Thymus (tissue), 11 donors: ENCODE results near the gene LRP1. TPM values are rescaled to one million over a fixed set of nuclear protein-coding genes. Genes with fewer than 3 reads are reported as not detected.

Experiments used
- DNase-seq, 9 donors: peaks; one replicate each; pipeline ENCODE4 v3.0.0-alpha.2; 2013; ENCODE audit warnings: low spot score in 9 of 9, low read depth in 6 of 9, missing footprints in 1 of 9
- H3K27ac ChIP-seq, 2 donors: one replicate each; pipeline ENCODE4 v1.5.1; 2013; ENCODE audit warnings: control low read depth in 1 of 2, low read depth in 1 of 2, low read length in 1 of 2, mild to moderate bottlenecking in 1 of 2, moderate library complexity in 1 of 2
- H3K27me3 ChIP-seq, 2 donors: one replicate each; pipeline ENCODE4 v1.5.1; 2013; ENCODE audit warnings: low read length in 1 of 2; ENCODE audit not compliant: control insufficient read depth in 2 of 2, insufficient read depth in 1 of 2
- H3K36me3 ChIP-seq, 2 donors: one replicate each; pipeline ENCODE4 v1.5.1; 2013; ENCODE audit warnings: low read length in 1 of 2, mild to moderate bottlenecking in 1 of 2, moderate library complexity in 1 of 2; ENCODE audit not compliant: control insufficient read depth in 2 of 2, insufficient read depth in 2 of 2
- H3K4me1 ChIP-seq, 2 donors: one replicate each; pipeline ENCODE4 v1.5.1; 2013; ENCODE audit warnings: low read length in 2 of 2; ENCODE audit not compliant: control insufficient read depth in 2 of 2, insufficient read depth in 2 of 2
- H3K4me3 ChIP-seq, 2 donors: one replicate each; pipeline ENCODE4 v1.5.1; 2013; ENCODE audit warnings: low read length in 2 of 2, control low read depth in 1 of 2, mild to moderate bottlenecking in 1 of 2
- H3K9me3 ChIP-seq, 2 donors: one replicate each; pipeline ENCODE4 v1.5.1; 2013; ENCODE audit warnings: low read length in 1 of 2, mild to moderate bottlenecking in 1 of 2; ENCODE audit not compliant: control insufficient read depth in 2 of 2, insufficient read depth in 1 of 2
- WGBS: extraction: QIAGEN DNeasy Blood & Tissue Kit; methylation state at CpG from one replicate; pipeline ENCODE4 v1.1.7; 2013; 5-methylcytosine and 5-hydroxymethylcytosine counted together
- polyA plus RNA-seq: library from polyadenylated mRNA; stranded (reverse); fragments of 200-250 nt; gene quantifications from one replicate; pipeline ENCODE4 v1.2.3, GENCODE V29; 2013
- total RNA-seq: library from RNA; stranded (reverse); fragments of 120-200 nt; gene quantifications from one replicate; pipeline ENCODE4 v1.2.4, GENCODE V29; 2013
- donor health status: healthy.

The LRP1 gene
- total and polyA plus RNA-seq, 2 donors, result 4.5 to 22.6 TPM

DNA sequence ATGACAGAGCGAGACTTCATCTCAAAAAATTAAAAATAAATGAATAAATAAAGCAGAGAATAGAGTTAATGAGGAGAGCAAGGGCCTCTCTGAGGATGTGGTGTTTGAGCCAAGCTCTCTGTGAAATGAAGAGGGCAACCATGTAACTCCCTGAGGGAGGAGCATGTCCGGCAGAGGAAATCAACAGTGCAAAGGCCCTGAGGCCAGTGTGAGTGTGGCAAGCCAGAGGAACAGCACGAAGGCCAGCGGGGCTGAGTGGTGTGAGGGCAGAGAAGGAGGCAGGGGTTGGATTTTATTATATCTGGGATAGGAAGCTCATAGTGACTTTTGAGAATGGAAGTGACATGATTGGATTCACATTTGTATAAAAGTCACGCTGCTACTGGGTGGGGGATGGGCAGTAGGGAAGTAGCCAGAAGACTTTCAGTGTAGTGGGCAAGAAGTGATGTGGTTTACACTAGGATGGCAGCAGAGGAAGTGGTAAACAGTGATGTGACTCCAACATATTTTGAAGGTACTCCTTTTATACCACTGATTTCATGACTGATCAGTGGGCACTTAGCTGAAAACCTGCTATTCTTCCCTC is 29.4 kb downstream of the LRP1 start:
- no peak overlapping the region for H3K4me3 ChIP-seq
- H3K36me3 ChIP-seq, result no peaks in the 10 kb centered on the region
- H3K27ac ChIP-seq, result no peak overlapping the region
- peaks cover 0 to 12% of the 10 kb centered on the region in 2 donors for H3K4me1 ChIP-seq
- H3K9me3 ChIP-seq, result no peaks in the 10 kb centered on the region
- no peak for DNase-seq
- H3K27me3 ChIP-seq, result peaks cover 0 to 8% of the 10 kb centered on the region in 2 donors
- 81% methylated on average over 5 of the region's 5 CpGs for WGBS

DNA sequence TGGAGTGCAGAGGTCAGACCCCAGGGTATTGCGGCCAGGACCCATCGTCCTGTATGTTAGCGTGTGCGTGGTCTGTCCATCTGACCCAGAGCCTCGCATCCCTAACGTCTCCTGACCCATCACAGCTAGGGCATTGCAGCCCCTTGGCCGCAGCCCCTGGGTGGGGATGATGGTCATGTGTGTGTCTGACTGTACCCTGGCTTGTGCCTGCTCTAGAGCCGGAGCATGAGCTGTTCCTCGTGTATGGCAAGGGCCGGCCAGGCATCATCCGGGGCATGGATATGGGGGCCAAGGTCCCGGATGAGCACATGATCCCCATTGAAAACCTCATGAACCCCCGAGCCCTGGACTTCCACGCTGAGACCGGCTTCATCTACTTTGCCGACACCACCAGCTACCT is 29.9 kb downstream of the LRP1 start:
- Histone ChIP-seq H3K27me3 (peaks cover 0 to 8% of the 10 kb centered on the region in 2 donors), H3K27ac (no peak overlapping the region), H3K4me3 (no peak overlapping the region), H3K36me3 (no peaks in the 10 kb centered on the region), H3K9me3 (no peaks in the 10 kb centered on the region), H3K4me1 (peaks cover 0 to 12% of the 10 kb centered on the region in 2 donors)
- 95% methylated on average over 16 of the region's 16 CpGs for WGBS
- DNase-seq, result no peak

DNA sequence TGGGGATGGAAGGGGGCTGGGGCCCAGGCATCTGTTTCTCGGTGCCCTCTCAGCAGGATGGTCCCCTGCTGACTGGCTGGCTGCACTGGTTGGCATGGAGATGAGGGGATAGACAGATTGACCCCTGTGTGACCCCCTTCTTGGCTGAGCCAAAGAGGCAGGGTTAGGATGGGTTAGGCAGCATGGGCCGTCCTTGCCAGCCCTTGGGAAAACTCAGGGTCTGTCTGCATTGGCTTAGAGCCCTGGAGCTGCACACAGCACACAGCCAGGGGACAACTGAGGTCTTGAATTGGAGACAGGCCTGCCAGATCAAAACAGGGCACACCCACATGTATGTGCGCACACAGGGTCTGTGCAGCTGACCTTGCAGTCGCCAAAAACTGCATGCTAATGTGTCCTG is 30.4 kb downstream of the LRP1 start:
- no peak overlapping the region for H3K27ac ChIP-seq
- 94% methylated on average over 4 of the region's 4 CpGs for WGBS

DNA sequence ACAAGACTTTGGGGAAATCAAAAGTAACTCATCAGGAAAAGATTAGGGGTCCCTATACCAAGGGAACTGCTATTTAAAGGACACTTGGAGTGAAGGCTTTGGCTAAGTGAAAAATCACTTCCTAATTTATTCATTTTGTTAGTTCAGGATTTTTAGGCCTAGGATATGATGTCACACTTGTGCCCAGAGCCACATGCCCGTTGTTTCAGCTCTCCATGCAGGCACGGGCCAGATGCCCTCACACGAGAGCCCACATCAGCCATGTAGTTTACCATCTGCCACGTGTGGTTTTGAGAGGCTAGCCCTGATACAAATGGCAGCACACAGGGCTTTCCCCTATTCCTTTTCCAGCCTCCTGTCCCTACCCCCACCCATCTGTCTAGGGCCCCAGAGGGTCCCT is 31.0 kb downstream of the LRP1 start:
- no peak for DNase-seq
- 80% methylated on average over 4 of the region's 4 CpGs for WGBS
- no peak overlapping the region for H3K4me3 ChIP-seq
- H3K9me3 ChIP-seq, result no peaks in the 10 kb centered on the region
- peaks cover 0 to 12% of the 10 kb centered on the region in 2 donors for H3K4me1 ChIP-seq
- H3K36me3 ChIP-seq, result no peaks in the 10 kb centered on the region
- no peak overlapping the region for H3K27ac ChIP-seq
- H3K27me3 ChIP-seq, result peaks cover 0 to 8% of the 10 kb centered on the region in 2 donors

More for the DNA sequence above, 30.4 kb downstream of the LRP1 start:
- no peak overlapping the region for H3K4me3 ChIP-seq
- H3K27me3 ChIP-seq, result peaks cover 0 to 8% of the 10 kb centered on the region in 2 donors
- DNase-seq, result no peak
- H3K9me3 ChIP-seq, result no peaks in the 10 kb centered on the region
- H3K4me1 ChIP-seq, result peaks cover 0 to 12% of the 10 kb centered on the region in 2 donors
- no peaks in the 10 kb centered on the region for H3K36me3 ChIP-seq

DNA sequence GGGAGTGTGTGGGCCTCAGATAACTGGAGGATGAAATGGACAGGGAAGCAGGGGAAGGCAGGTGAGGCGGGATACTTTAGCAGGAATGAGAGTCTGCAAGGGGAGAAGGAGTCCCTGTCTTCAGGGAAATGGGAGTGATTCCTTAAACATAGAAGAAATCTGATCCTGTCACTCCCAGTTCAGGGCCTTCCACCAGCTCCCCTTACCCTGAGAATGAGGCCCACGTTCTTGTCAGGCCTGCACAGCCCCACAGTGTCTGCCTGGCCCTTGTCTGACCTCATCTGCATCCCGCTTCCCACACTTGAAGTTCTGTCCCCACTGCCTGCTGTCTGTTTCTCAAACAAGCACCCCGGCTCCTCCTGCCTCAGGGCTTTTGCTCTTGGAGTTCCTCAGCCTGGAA is 31.8 kb downstream of the LRP1 start:
- peaks cover 0 to 8% of the 10 kb centered on the region in 2 donors for H3K27me3 ChIP-seq
- 90% methylated on average over 4 of the region's 4 CpGs for WGBS
- no peaks in the 10 kb centered on the region for H3K36me3 ChIP-seq
- no peak overlapping the region for H3K27ac ChIP-seq
- no peak for DNase-seq
- H3K9me3 ChIP-seq, result no peaks in the 10 kb centered on the region
- H3K4me3 ChIP-seq, result no peak overlapping the region
- H3K4me1 ChIP-seq, result peaks cover 0 to 12% of the 10 kb centered on the region in 2 donors

DNA sequence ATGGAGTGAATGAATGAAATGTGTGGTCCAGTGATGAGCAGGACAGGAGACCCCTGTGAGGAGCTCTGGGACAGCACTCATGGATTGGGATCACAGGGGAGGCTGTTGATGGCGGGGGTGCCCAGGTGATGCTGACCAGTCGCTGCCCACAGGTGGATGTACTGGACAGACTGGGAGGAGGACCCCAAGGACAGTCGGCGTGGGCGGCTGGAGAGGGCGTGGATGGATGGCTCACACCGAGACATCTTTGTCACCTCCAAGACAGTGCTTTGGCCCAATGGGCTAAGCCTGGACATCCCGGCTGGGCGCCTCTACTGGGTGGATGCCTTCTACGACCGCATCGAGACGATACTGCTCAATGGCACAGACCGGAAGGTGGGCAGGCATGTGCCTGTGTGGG is 32.5 kb downstream of the LRP1 start:
- H3K9me3 ChIP-seq, result no peaks in the 10 kb centered on the region
- no peak overlapping the region for H3K27ac ChIP-seq
- H3K36me3 ChIP-seq, result no peaks in the 10 kb centered on the region
- peaks cover 0 to 8% of the 10 kb centered on the region in 2 donors for H3K27me3 ChIP-seq
- peaks cover 0 to 12% of the 10 kb centered on the region in 2 donors for H3K4me1 ChIP-seq
- no peak overlapping the region for H3K4me3 ChIP-seq
- no peak for DNase-seq
- WGBS, result over 99% methylated on average over 14 of the region's 14 CpGs

DNA sequence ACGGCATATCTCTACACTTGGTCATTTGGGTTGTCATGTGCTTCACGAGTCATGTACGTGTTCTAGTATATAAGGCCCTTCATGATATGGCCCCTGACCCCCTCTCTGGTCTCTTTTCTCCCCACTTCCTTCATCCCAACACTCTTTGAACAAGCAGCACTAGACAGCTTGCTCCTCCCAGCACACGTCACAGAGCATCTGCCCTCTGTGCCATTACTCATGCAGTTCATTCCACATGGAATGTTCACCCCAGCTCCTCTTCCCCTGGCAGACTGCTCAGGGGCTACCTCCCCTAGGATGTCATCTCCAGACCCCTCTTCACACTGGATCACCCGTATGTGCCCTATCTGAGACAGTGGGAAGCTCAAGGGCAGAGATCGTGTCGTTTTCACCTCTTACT is 33.2 kb downstream of the LRP1 start:
- peaks cover 0 to 4% of the 10 kb centered on the region in 2 donors for H3K27me3 ChIP-seq
- no peaks in the 10 kb centered on the region for H3K36me3 ChIP-seq
- peaks cover 0 to 9% of the 10 kb centered on the region in 2 donors for H3K4me1 ChIP-seq
- DNase-seq, result no peak
- H3K9me3 ChIP-seq, result no peaks in the 10 kb centered on the region
- no peak overlapping the region for H3K27ac ChIP-seq
- H3K4me3 ChIP-seq, result no peak overlapping the region
- WGBS, result 98% methylated on average over 7 of the region's 7 CpGs

DNA sequence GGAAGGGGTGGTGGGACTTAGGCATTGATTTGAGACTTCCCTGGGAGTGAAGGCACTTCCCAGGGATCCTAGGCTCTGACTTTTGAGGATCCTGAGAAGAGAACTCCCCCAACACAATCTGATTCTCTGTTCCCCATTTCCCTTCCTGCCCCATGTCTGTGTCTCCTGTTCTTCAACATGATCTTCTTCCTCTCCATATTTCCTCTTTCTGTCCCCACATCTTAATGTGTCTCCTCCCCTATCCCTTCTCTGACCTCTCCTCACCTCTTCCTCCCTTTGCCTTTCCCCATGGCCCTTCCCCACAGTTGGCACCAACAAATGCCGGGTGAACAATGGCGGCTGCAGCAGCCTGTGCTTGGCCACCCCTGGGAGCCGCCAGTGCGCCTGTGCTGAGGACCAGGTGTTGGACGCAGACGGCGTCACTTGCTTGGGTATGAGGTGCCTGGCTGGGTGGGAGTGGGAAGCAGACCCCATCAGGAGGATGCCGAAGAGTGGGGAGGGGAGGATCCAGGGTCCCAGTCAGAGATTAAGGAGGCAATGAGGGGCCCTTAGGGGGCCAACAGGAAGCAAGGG is 34.4 kb downstream of the LRP1 start:
- Histone ChIP-seq H3K4me3 (no peak overlapping the region), H3K4me1 (peaks cover 0 to 15% of the 10 kb centered on the region in 2 donors), H3K27me3 (no peaks in the 10 kb centered on the region), H3K36me3 (no peaks in the 10 kb centered on the region), H3K27ac (no peak overlapping the region), H3K9me3 (no peaks in the 10 kb centered on the region)
- 95% methylated on average over 8 of the region's 8 CpGs for WGBS
- DNase-seq, result no peak

DNA sequence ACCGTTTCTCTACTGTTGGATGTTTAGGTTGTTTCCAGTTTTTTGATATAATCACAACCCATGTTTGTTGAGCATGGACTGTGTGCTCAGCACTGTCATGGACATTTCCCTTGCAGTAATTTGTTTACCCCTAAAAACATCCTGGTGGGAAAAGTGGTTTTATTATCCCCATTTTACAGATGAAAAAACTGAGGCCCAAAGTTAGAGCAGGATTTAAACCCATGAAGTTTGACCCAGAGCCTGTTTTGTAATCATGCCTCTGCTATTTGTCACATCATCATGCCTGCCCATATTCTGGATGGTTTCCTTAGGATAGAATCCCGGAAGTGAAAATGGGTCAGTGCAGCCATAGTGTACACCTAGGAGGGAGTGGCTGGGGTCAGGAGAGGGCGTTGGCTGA is 36.2 kb downstream of the LRP1 start:
- Histone ChIP-seq H3K9me3 (no peaks in the 10 kb centered on the region), H3K27me3 (no peaks in the 10 kb centered on the region), H3K27ac (no peak overlapping the region), H3K4me3 (no peak overlapping the region), H3K4me1 (peaks cover 0 to 21% of the 10 kb centered on the region in 2 donors), H3K36me3 (no peaks in the 10 kb centered on the region)
- no peak for DNase-seq
- 93% methylated on average over 3 of the region's 3 CpGs for WGBS
